Esophagus squamous epithelium (tissue), 5 donors: ENCODE data around the gene HLA-A. TPM values are rescaled to one million over a fixed set of nuclear protein-coding genes. Genes with fewer than 3 reads are reported as not detected.

ENCODE experiments used
- DNase-seq: peaks from one replicate; lab custom pipeline; 2025; lab: John Stamatoyannopoulos, UW
- H3K27ac ChIP-seq, 4 donors: fragments of 200-600 bp; sonication (generic); one replicate each; pipeline ENCODE4 v1.5.1; 2016 to 2019; ENCODE audit warnings: mild to moderate bottlenecking in 1 of 4
- H3K27me3 ChIP-seq, 4 donors: fragments of 200-600 bp; sonication (generic); 1 replicate in 3 of 4; 2 replicates in 1 of 4; pipeline versions ENCODE4 v1.5.1 to v1.6.0; 2017 to 2021; ENCODE audit warnings: antibody characterized with exemption in 1 of 4
- H3K36me3 ChIP-seq, 3 donors: fragments of 200-600 bp; sonication (generic); one replicate each; pipeline ENCODE4 v1.5.1; 2016 to 2019
- H3K4me1 ChIP-seq, 3 donors: fragments of 200-600 bp; sonication (generic); one replicate each; pipeline ENCODE4 v1.5.1; 2017 to 2019
- H3K4me3 ChIP-seq, 4 donors: fragments of 200-600 bp; sonication (generic); 1 replicate in 3 of 4; 2 replicates in 1 of 4; pipeline ENCODE4 v1.5.1; 2016 to 2019; ENCODE audit warnings: mild to moderate bottlenecking in 2 of 4, moderate library complexity in 1 of 4
- H3K9me3 ChIP-seq, 3 donors: fragments of 200-600 bp; sonication (generic); one replicate each; pipeline ENCODE4 v1.5.1; 2016 to 2019
- CTCF ChIP-seq, 6 experiments: fragments of 450-650 bp in 4 of 6; fragments of 200-600 bp in 2 of 6; sonication (generic) in 2 of 6; IDR thresholded peaks; one replicate each; pipeline ENCODE4 v1.5.1; 2016 to 2019; ENCODE audit warnings: antibody characterized with exemption in 6 of 6, mild to moderate bottlenecking in 4 of 6, moderate library complexity in 4 of 6
- POLR2A ChIP-seq, 4 donors: fragments of 450-650 bp; IDR thresholded peaks; one replicate each; pipeline ENCODE4 v1.6.1; 2017; ENCODE audit warnings: antibody characterized with exemption in 4 of 4, mild to moderate bottlenecking in 4 of 4, moderate library complexity in 3 of 4
- WGBS, 2 donors: methylation state at CpG; one replicate each; pipeline ENCODE4 v1.1.5; 2018; 5-methylcytosine and 5-hydroxymethylcytosine counted together
- intact Hi-C: fragments of 100-400 bp; cut with DNase I; formaldehyde crosslinking; loops from one replicate; pipeline ENCODE4 v1.15.0; 2022
- total RNA-seq, 4 donors: library from RNA; depleted of rRNA; stranded (reverse); fragments of >200 nt; gene quantifications; one replicate each; pipeline ENCODE4 v1.1.0, GENCODE V29; 2016
- donor health status: DM: yes; HTN: yes; CAD: no.

Gene HLA-A
- total RNA-seq, 4 donors from 2014 or later: 182 to 1,095 (median 304) TPM

DNA sequence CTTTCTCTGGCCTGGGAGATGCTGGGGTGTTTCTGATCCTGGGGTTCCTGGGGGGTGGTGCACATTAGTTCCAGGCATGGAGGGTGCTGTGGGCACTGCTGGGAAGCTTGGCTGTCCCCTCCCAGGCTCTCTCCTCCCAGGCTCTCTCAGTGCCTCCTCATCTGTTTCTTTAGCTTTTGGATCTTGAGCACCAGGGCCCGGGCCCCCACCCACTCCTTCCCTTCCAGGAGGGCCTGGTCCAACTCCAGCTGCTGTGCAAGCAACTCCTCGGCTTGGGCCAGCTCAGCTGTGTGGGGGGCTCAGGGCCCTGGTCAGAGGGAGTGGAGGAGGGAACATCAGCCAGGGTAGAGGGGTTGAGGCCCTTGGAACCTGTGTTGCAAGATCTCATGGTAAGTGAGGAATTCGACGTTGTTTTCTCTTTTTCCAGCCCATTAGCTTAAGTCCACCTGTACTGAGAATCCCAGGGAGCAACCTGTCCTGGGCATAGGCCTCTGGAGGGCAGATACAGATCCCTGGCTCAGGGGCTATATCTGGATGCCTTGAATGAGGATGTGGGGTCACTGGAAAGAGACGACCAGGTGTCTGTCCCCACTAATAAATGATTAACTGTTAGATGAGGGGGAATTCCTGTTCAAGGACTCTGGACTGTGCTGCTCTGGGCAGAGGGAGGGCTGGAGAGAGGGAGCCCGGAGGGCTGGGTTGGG is 34.5 kb upstream of the HLA-A start:
- DNase-seq: no peak
- intact Hi-C loops: no loop called here
- Histone ChIP-seq H3K9me3 (no peaks in the 10 kb centered on the region), H3K36me3 (no peaks in the 10 kb centered on the region), H3K27ac (no peak overlapping the region), H3K4me3 (no peak overlapping the region), H3K4me1 (peaks cover 0 to 3% (median 0%) of the 10 kb centered on the region in 3 donors), H3K27me3 (no peaks in the 10 kb centered on the region)
- 0 to 29% methylated on average over 1 to 5 of the region's 6 CpGs for WGBS, 2 donors
- TF ChIP-seq CTCF (IDR thresholded peaks at IDR 0.05) (no peak), POLR2A (IDR thresholded peaks at IDR 0.05) (no peak)

DNA sequence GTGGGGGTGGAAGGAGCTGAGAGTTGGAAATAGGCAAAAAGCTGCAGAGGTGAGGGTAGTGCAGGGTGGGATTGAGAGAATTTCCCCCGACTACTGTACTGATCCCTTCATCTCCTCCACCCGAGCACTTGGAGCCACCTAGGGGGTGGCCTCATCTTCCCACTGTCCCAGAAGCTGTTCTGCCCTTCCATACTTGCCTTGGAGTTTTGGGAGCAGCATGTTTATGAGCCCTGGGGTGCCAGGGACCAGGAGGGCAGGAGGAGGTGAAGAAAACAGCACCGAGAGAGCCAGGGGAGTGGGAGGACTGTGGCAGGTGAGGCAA is 34.0 kb upstream of the HLA-A start:
- WGBS, 2 donors: 85 to 91% methylated on average over 2 of the region's 3 CpGs
- Histone ChIP-seq H3K27ac (no peak overlapping the region), H3K27me3 (no peaks in the 10 kb centered on the region), H3K4me1 (peaks cover 0 to 3% (median 0%) of the 10 kb centered on the region in 3 donors), H3K4me3 (no peak overlapping the region), H3K9me3 (no peaks in the 10 kb centered on the region), H3K36me3 (no peaks in the 10 kb centered on the region)
- TF ChIP-seq POLR2A (IDR thresholded peaks at IDR 0.05): no peak
- TF ChIP-seq CTCF (IDR thresholded peaks at IDR 0.05): no peak
- intact Hi-C loops: no loop called here
- no peak for DNase-seq

GRCh38 chr6:29908710-29909109 is 33.6 kb upstream of the HLA-A start:
- peaks cover 0 to 3% (median 0%) of the 10 kb centered on the region in 3 donors for H3K4me1 ChIP-seq
- H3K27ac ChIP-seq: no peak overlapping the region
- WGBS, 2 donors: 18 to 56% methylated on average over 4 to 5 of the region's 6 CpGs
- H3K27me3 ChIP-seq: no peaks in the 10 kb centered on the region
- no peaks in the 10 kb centered on the region for H3K36me3 ChIP-seq
- intact Hi-C loops: no loop called here
- no peaks in the 10 kb centered on the region for H3K9me3 ChIP-seq
- no peak overlapping the region for H3K4me3 ChIP-seq
- no peak for DNase-seq
- no peak for TF ChIP-seq CTCF (IDR thresholded peaks at IDR 0.05)
- no peak for TF ChIP-seq POLR2A (IDR thresholded peaks at IDR 0.05)

DNA sequence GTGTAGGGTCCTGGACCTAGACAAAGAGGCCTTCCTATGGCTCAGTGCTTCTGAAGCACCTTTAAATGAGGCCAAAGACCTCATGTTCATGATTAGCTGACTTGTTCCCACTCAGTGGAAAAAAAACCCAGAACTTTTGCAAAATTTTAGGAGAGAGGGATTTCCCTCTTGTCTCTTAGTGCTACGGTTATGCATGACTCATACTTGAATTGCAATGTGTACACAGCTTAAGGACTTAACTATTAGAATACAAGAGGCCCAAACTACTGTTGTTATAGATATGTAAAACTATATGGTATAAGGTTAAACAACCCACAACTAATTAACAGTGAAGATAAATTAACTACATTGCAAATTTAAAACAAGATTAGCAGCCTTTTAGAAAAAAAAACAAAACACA is 32.3 kb upstream of the HLA-A start:
- H3K27ac ChIP-seq: no peak overlapping the region
- no peaks in the 10 kb centered on the region for H3K27me3 ChIP-seq
- H3K4me3 ChIP-seq: no peak overlapping the region
- no peaks in the 10 kb centered on the region for H3K9me3 ChIP-seq
- DNase-seq: no peak
- TF ChIP-seq CTCF (IDR thresholded peaks at IDR 0.05) (no peak), POLR2A (IDR thresholded peaks at IDR 0.05) (no peak)
- intact Hi-C loops: no loop called here
- H3K36me3 ChIP-seq: no peaks in the 10 kb centered on the region
- WGBS, 2 donors: 0% methylated on average over 1 of the region's 1 CpG
- H3K4me1 ChIP-seq: peaks cover 0 to 3% (median 0%) of the 10 kb centered on the region in 3 donors

GRCh38 chr6:29912840-29913239 is 29.5 kb upstream of the HLA-A start:
- TF ChIP-seq POLR2A (IDR thresholded peaks at IDR 0.05) (no peak), CTCF (IDR thresholded peaks at IDR 0.05) (no peak)
- 64 to 80% methylated on average over 2 of the region's 2 CpGs for WGBS, 2 donors
- Histone ChIP-seq H3K4me3 (no peak overlapping the region), H3K27ac (no peak overlapping the region), H3K27me3 (no peaks in the 10 kb centered on the region), H3K9me3 (no peaks in the 10 kb centered on the region), H3K36me3 (no peaks in the 10 kb centered on the region), H3K4me1 (peaks cover 0 to 3% (median 0%) of the 10 kb centered on the region in 3 donors)
- intact Hi-C loops: no loop called here
- DNase-seq: no peak
